NCI-H2171 treated with DMSO at 0.1 percent for 48 hours (cell line): ENCODE data around the gene NT5DC1.

Experiments used
- DNase-seq: peaks from one replicate; lab custom pipeline; 2025; lab: John Stamatoyannopoulos, UW

The NT5DC1 gene

GRCh38 chr6:116136933-116137340, 36.3 kb downstream of the NT5DC1 start:
- no peak for DNase-seq

GRCh38 chr6:116139917-116140316, 39.3 kb downstream of the NT5DC1 start:
- no peak for DNase-seq

- DNase-seq = no peak
Measured at GRCh38 chr6:116144605-116145004, 44.0 kb downstream of the NT5DC1 start.

- no peak for DNase-seq
Measured at GRCh38 chr6:116145803-116146675, 45.4 kb downstream of the NT5DC1 start.

GRCh38 chr6:116152620-116153019, 52.0 kb downstream of the NT5DC1 start:
- DNase-seq = no peak

- DNase-seq = no peak
Measured at GRCh38 chr6:116154887-116155286, 54.2 kb downstream of the NT5DC1 start.

- DNase-seq = no peak
Measured at GRCh38 chr6:116156405-116157326, 56.0 kb downstream of the NT5DC1 start.

- no peak for DNase-seq
Measured at GRCh38 chr6:116157391-116157790, 56.7 kb downstream of the NT5DC1 start.

- DNase-seq = no peak
Measured at GRCh38 chr6:116158641-116159040, 58.0 kb downstream of the NT5DC1 start.

GRCh38 chr6:116159782-116160524, 59.3 kb downstream of the NT5DC1 start:
- no peak for DNase-seq

- no peak for DNase-seq
Measured at GRCh38 chr6:116165596-116165995, 64.9 kb downstream of the NT5DC1 start.

GRCh38 chr6:116166369-116166768, 65.7 kb downstream of the NT5DC1 start:
- DNase-seq = no peak

- DNase-seq = no peak
Measured at GRCh38 chr6:116168148-116168547, 67.5 kb downstream of the NT5DC1 start.

- no peak for DNase-seq
Measured at GRCh38 chr6:116169880-116170279, 69.2 kb downstream of the NT5DC1 start.

- DNase-seq = no peak
Measured at GRCh38 chr6:116170358-116171057, 69.9 kb downstream of the NT5DC1 start.

- no peak for DNase-seq
Measured at GRCh38 chr6:116173928-116174327, 73.3 kb downstream of the NT5DC1 start.

GRCh38 chr6:116175344-116175743, 74.7 kb downstream of the NT5DC1 start:
- no peak for DNase-seq

- no peak for DNase-seq
Measured at GRCh38 chr6:116176596-116176995, 75.9 kb downstream of the NT5DC1 start.

GRCh38 chr6:116180375-116180774, 79.7 kb downstream of the NT5DC1 start:
- DNase-seq = no peak

GRCh38 chr6:116189472-116189871, 88.8 kb downstream of the NT5DC1 start:
- no peak for DNase-seq

- no peak for DNase-seq
Measured at GRCh38 chr6:116190550-116190949, 89.9 kb downstream of the NT5DC1 start.

- DNase-seq = no peak
Measured at GRCh38 chr6:116191881-116192280, 91.2 kb downstream of the NT5DC1 start.
